NCI-H345 (cell line): ENCODE results near the gene RHOBTB1.

Experiments
- DNase-seq: peaks from one replicate; lab custom pipeline; 2025; lab: John Stamatoyannopoulos, UW

RHOBTB1 gene

DNA sequence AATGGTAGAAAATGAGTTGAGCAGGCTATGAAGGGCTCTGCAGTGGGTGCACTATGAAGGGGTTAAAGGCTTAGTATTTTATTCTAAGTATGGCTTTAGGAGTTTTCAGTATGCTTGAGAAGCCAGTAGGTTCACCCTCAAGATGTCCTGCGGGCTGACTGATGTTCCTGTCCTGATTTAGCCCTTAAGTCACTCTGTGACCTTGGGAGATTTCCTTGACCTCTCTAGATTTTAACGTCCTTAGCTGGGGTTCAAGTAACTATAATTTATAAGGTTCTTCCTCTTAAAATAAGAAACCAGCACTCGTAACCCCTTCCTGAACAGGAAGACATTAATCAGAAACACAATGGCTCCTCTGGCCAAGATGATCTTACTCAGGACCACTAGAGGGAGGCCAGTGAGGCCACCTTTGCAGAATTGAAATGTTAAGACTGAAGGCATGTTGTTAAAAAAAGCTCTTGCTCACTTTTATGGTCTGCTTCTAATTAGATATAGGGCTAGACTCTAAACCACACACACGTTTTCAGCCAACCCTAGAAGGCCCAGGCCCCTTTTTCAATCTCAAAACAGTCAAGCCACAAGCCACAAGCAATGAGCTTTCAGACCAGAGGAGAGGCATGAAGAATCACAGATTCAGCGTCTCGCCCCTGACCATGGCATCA, 123.8 kb downstream of the RHOBTB1 start:
- no peak for DNase-seq
